Panc1 (cell line): Measurements from ENCODE around the gene URAD. TPM values are rescaled to one million over a fixed set of nuclear protein-coding genes. Genes with fewer than 3 reads are reported as not detected.

Experiments
- ATAC-seq: fragments of 200-7000 bp; cut with Tn5 transposase; 2 replicates; pipeline ENCODE4 v1.9.1; 2020; ENCODE audit warnings: mild to moderate bottlenecking, moderate library complexity
- BruUV-seq: library from RNA; stranded (reverse); fragments of 400-500 nt; replicated peaks from 2 replicates; lab custom pipeline; 2021; lab: Mats Ljungman, UMichigan
- CTCF ChIA-PET: fragments of 300-600 bp; sonication (Branson Sonifier 250); formaldehyde crosslinking; loops from one replicate; lab custom pipeline; 2022; ENCODE audit warnings: antibody characterized with exemption; lab: Charles Lee
- POLR2A ChIA-PET: fragments of 300-600 bp; sonication (Branson Sonifier 250); formaldehyde crosslinking; loops from one replicate; lab custom pipeline; 2022; ENCODE audit warnings: antibody characterized with exemption; lab: Charles Lee
- DNase-seq: peaks from one replicate; pipeline ENCODE4 v3.0.0-alpha.2; 2010; ENCODE audit warnings: low read depth, low spot score
- H3K27ac ChIP-seq: 2 replicates; pipeline ENCODE4 v1.5.1; 2011; ENCODE audit warnings: mild to moderate bottlenecking, low read length, inconsistent platforms
- H3K27me3 ChIP-seq: fragments of 200-500 bp; sonication (Bioruptor generic); 2 replicates; pipeline ENCODE4 v1.6.0; 2014; ENCODE audit warnings: low read length, inconsistent platforms; ENCODE audit not compliant: control insufficient read depth, insufficient read depth
- H3K36me3 ChIP-seq: fragments of 200-500 bp; sonication (Bioruptor generic); 2 replicates; pipeline ENCODE4 v1.5.1; 2014; ENCODE audit warnings: inconsistent platforms, mild to moderate bottlenecking, low read length, moderate library complexity; ENCODE audit not compliant: control insufficient read depth, insufficient read depth
- H3K4me1 ChIP-seq: 2 replicates; pipeline ENCODE4 v1.5.1; 2011; ENCODE audit warnings: inconsistent platforms, mild to moderate bottlenecking, low read length, moderate library complexity; ENCODE audit not compliant: control insufficient read depth, insufficient read depth
- H3K4me3 ChIP-seq, 2 experiments: 2 replicates each; pipeline ENCODE4 v1.5.1; 2011 to 2012; ENCODE audit warnings: low read depth in 2 of 2, low read length in 2 of 2, mild to moderate bottlenecking in 2 of 2, inconsistent platforms in 1 of 2, moderate library complexity in 1 of 2
- H3K9me3 ChIP-seq: fragments of 200-500 bp; sonication (Bioruptor generic); 2 replicates; pipeline ENCODE4 v1.5.1; 2014; ENCODE audit warnings: low read depth, mild to moderate bottlenecking, inconsistent platforms, low read length, moderate library complexity; ENCODE audit not compliant: control insufficient read depth, insufficient read depth
- POLR2AphosphoS5 ChIP-seq: IDR thresholded peaks from 2 replicates; pipeline ENCODE4 v1.6.1; 2012; ENCODE audit warnings: mild to moderate bottlenecking, low read depth, low read length, moderate library complexity
- REST ChIP-seq, 2 experiments: IDR thresholded peaks; 2 replicates each; pipeline ENCODE4 v1.6.1; 2011 to 2012; ENCODE audit warnings: low read depth in 2 of 2, control low read depth in 1 of 2, low read length in 1 of 2, mild to moderate bottlenecking in 1 of 2, moderate library complexity in 1 of 2; ENCODE audit not compliant: insufficient read depth in 1 of 2
- SIN3A ChIP-seq: IDR thresholded peaks from 2 replicates; pipeline ENCODE4 v1.6.1; 2012; ENCODE audit warnings: low read depth, mild to moderate bottlenecking, low read length, moderate library complexity, borderline replicate concordance; ENCODE audit not compliant: insufficient read depth
- TCF7L2 ChIP-seq: IDR thresholded peaks from 2 replicates; pipeline ENCODE4 v1.6.1; 2011; ENCODE audit warnings: mild to moderate bottlenecking, low read depth, low read length, inconsistent platforms
- in situ Hi-C: cut with HindIII; loops from 2 replicates; pipeline ENCODE4 v1.10.0; 2016; ENCODE audit warnings: low sequenced_read_pairs, low pct_unique_long_range_greater_than_20kb
- intact Hi-C: fragments of 100-400 bp; cut with micrococcal nuclease; formaldehyde crosslinking; loops from one replicate; pipeline ENCODE4 v1.10.0; 2022; ENCODE audit not compliant: unreplicated experiment
- total RNA-seq: library from RNA; stranded (reverse); gene quantifications from one replicate; pipeline ENCODE4 v1.2.1, GENCODE V29; 2021; ENCODE audit not compliant: unreplicated experiment
- TF ChIP-seq, protein P1 (sequence below): fragments of 450-650 bp; IDR thresholded peaks from 2 replicates; pipeline ENCODE4 v1.5.1; 2017; ENCODE audit warnings: mild to moderate bottlenecking

URAD gene
- total RNA-seq, 1 experiment from 2014 or later = not detected

GRCh38 chr13:27933118-27933517 is 55.4 kb downstream of the URAD start:
- no peak for DNase-seq
- BruUV-seq = no TSS peak
- TF ChIP-seq SIN3A (no peak), POLR2AphosphoS5 (no peak)
- TF ChIP-seq, protein P1, sequence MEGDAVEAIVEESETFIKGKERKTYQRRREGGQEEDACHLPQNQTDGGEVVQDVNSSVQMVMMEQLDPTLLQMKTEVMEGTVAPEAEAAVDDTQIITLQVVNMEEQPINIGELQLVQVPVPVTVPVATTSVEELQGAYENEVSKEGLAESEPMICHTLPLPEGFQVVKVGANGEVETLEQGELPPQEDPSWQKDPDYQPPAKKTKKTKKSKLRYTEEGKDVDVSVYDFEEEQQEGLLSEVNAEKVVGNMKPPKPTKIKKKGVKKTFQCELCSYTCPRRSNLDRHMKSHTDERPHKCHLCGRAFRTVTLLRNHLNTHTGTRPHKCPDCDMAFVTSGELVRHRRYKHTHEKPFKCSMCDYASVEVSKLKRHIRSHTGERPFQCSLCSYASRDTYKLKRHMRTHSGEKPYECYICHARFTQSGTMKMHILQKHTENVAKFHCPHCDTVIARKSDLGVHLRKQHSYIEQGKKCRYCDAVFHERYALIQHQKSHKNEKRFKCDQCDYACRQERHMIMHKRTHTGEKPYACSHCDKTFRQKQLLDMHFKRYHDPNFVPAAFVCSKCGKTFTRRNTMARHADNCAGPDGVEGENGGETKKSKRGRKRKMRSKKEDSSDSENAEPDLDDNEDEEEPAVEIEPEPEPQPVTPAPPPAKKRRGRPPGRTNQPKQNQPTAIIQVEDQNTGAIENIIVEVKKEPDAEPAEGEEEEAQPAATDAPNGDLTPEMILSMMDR = no peak
- H3K36me3 ChIP-seq = no peaks in the 10 kb centered on the region
- ATAC-seq = no peak
- H3K4me3 ChIP-seq = no peak overlapping the region
- H3K4me1 ChIP-seq = no peaks in the 10 kb centered on the region
- no peaks in the 10 kb centered on the region for H3K9me3 ChIP-seq
- no peaks in the 10 kb centered on the region for H3K27me3 ChIP-seq
- in situ Hi-C loops (no loop called here), intact Hi-C loops (no loop called here)
- CTCF ChIA-PET = interaction anchor here (0.6 kb wide), 1 partner anchor 21 kb away, joined by 5 read pairs; no protein-coding TSS in a partner anchor
- H3K27ac ChIP-seq = no peak overlapping the region
- POLR2A ChIA-PET = no interaction called here

DNA sequence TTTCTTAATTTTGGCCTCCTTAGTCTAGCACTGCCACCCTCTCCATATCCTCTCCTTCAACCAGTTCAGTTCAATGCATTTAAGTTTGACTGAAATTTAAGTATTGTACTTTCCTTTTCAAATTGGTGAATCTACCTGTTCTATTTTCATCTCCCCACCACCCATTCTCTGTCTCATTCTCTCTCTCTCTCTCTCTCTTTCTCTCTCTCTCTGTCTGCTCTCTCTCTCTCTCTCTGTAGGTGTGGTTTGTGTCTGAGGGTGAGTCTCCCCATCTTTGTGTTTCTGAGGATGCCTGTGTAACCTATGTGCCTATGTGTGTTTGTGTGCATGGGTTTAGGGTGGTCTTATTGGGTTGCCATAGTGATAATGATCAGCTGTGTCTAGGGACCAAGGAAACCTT is 58.6 kb downstream of the URAD start:
- Histone ChIP-seq H3K36me3 (no peaks in the 10 kb centered on the region), H3K9me3 (no peaks in the 10 kb centered on the region), H3K4me3 (no peak overlapping the region), H3K27me3 (no peaks in the 10 kb centered on the region), H3K4me1 (no peaks in the 10 kb centered on the region), H3K27ac (no peak overlapping the region)
- ChIA-PET CTCF (no interaction called here), POLR2A (no interaction called here)
- ATAC-seq = no peak
- BruUV-seq = no TSS peak
- TF ChIP-seq, protein P1 = no peak
- TF ChIP-seq REST (IDR thresholded peaks at IDR 0.05; ENCODE audit: insufficient read depth in 1 of 2, low read depth in 2 of 2, low read length in 1 of 2) (no peak), TCF7L2 (no peak), POLR2AphosphoS5 (no peak), SIN3A (no peak)
- in situ Hi-C loops = no loop called here
- intact Hi-C loops = no loop called here
- no peak for DNase-seq
